Dedifferentiated amniotic fluid mesenchymal stem cell (primary cell): ENCODE data around the gene WNT3A.
"Not testable (repeated sequence)": the region's sequence is repeated elsewhere in the genome, so short reads cannot be mapped to it uniquely, and the experiment has no call there.

Experiments
- DNase-seq: peaks from one replicate; pipeline ENCODE4 v3.0.0-alpha.2; 2016; ENCODE audit errors: extremely low spot score

WNT3A gene, protein sequence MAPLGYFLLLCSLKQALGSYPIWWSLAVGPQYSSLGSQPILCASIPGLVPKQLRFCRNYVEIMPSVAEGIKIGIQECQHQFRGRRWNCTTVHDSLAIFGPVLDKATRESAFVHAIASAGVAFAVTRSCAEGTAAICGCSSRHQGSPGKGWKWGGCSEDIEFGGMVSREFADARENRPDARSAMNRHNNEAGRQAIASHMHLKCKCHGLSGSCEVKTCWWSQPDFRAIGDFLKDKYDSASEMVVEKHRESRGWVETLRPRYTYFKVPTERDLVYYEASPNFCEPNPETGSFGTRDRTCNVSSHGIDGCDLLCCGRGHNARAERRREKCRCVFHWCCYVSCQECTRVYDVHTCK

DNA sequence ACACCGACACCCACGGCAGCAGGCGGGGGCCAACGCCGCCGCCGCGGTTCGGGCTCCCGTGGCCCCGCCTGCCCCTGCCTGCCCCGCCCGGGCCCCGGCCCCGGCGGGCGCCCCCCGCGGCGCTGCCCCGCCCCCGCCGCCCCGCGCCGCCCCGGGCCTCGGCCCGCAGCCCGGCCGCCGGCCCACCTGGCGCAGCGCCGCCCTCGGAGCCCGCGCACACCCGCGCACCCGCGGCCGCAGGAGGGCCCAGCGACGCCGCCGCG lies at the start of gene WNT3A:
TSS of gene WNT3A (plus strand) at position 213 of the 263 bp plus-strand sequence. CDS start 131 bp downstream, outside the sequence.
- no peak for DNase-seq

DNA sequence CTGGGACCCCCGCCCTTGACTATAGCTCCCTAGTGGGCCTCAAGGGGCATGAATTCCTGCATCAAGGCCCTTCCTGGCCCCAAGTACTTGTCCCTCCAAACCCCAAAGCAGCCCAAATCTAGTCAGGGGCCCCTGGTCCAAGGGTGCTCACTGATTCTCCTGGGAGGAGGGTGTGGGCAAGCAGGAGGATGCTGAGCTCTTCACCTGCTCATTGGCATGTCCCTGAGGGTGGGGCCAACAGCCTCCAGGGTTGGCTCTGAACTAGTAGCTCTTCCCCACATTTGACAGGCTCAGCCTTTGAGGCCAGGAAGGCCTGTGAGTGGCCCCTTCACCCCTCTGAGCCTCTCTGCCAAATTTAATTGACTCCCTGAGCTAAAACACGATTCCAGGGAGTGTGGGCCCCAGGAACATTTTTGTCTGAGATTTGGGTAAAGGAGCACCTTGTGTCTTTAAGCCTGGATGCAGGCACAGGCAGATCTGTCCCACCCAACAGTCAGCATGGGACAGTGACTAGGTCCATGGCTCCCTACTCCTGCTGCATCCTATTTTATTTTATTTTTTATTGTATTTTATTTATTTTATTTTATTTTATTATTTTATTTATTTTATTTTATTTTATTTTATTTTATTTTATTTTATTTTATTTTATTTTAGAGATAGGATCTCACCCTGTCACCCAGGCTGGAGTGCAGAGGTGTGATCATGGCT lies 48.0 kb upstream of the WNT3A start:
- no peak for DNase-seq

DNA sequence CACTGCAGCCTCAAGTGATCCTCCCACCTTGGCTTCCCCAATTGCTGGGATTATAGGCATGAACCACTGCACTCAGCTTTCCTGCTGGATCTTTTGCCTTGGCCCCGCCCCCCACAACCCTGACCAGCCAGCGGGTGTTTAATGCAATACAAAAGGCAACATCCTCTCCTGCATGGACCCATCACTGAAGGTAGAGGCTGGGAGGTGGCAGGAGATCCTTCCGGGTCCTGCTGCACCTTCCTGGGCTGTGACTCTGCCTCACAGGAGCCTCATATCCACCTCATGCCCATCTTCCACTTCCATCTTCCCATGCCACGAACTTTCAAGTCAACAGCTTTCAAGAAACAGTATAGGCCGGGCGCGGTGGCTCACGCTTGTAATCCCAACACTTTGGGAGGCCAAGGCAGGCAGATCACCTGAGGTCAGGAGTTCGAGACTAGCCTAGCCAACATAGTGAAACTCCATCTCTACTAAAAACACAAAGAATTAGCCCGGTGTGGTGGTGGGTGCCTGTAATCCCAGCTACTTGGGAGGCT lies 47.4 kb upstream of the WNT3A start:
- no peak for DNase-seq

GRCh38 chr1:227961651-227962466 lies 44.9 kb upstream of the WNT3A start:
- DNase-seq, result peak; percentile 14

DNA sequence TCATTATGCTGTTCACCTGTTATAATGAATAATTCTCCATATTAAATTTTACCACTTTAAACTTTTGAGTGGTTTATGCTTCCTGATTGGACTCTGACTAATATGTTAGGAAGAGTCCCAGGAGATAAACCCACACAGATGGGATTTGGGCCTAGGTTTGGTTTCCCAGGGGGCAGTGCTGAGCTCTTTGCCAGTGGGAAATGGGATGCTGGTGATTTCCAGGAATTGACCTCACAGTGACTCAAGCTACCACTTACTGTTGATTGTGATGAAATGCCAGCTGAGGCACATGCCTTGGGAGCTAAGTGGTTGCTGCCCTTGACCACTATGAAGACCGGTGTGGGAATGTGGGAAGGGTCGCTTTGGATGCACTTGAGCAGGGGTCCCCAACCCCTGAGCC lies 40.1 kb upstream of the WNT3A start:
- not testable (repeated sequence) for DNase-seq

DNA sequence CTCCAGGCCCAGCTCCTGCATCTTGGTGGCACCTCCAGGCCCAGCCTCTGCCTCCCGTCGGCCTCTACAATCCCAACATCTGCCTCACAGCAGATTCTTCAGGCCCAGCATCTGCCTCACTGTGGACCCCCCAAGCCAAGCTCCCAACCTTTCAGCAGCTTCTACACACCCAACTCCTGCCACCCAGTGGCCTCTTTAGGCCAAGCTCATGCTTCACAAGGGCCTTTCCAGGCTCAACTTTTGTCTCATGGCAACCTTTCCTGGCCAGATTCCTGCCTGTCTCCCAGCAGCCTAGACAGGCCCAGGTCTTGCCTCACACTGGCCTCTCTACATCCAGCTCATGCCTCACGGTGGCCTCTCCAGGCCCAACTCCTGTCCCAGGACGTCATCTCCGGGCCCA lies 39.0 kb upstream of the WNT3A start:
- DNase-seq, result not testable (repeated sequence)

GRCh38 chr1:227970076-227970995 lies 36.5 kb upstream of the WNT3A start:
- DNase-seq, result not testable (repeated sequence)

- not testable (repeated sequence) for DNase-seq
These were observed 35.6 kb upstream of the WNT3A start for GRCh38 chr1:227971216-227971615.

GRCh38 chr1:227971643-227972282 lies 35.0 kb upstream of the WNT3A start:
- not testable (repeated sequence) for DNase-seq

DNA sequence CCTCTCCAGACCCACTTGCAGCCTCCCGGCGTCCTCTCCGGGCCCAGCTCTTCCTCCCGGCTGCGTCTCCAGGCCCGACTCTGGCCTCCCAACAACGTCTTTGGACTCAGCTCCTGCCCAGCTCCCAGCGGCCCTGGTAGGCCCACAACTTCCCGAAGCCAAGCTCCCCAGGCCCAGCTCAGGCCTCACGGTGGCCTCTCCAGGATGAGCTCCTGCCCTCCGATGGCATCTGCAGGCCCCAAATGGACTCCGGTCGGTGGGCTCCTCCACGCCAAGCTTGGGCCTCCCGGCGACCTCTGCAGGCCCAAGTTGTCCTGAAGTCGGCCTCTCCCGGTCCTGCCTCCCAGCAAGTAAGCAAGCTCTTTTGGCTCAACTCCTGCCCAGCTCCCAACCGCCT lies 34.5 kb upstream of the WNT3A start:
- not testable (repeated sequence) for DNase-seq

DNA sequence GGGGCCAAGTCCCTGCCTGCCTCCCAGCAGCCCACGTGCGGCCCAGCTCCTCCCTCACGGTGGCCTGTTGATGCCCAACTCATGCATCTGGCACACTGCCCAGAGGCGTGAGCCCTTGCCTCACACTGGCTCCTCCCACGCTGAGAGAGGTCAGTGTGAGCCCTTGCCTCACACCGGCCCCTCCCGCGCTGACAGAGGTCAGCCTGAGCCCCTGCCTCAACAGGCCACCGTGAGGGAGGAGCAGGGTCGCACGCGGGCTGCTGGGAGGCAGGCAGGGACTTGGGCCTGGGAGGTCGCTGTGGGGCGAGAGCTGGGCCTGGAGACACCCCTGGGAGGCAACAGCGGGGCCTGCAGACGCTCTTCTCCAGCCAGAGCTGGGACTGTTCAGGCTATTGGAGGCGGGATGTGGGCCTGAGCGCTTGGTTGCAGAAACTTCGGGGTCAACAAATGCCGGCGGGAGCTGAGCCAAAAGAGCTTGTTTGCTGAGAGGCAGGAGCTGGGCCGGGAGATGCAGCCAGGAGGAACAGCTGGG lies 33.9 kb upstream of the WNT3A start:
- peak; percentile 6 for DNase-seq

DNA sequence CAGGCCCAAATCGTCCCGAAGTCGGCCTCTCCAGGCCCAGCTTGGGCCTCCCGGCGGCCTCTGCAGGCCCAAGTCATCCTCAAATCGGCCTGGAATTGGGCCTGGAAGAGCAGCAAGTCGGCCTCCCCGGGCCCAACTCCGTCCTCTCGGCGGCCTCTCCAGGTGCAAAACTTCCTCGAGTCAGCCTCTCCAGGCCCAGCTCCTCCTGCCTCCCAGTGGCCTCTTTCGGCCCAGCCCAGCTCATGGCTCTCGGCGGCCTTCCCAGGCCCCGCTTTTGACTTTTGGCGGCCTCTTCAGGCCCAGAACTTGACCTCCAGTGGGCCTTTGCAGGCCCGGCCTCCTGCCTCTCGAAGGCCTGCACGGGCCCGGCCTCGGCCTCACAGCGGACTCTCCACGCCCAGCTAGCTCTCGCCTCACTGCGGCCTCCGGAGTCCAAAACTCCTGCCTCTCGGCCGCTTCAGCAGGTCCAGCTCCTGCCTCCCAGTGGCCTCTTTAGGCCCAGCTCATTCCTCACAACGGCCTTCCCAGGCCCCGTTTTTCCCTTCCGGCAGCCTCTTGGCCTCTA lies 33.0 kb upstream of the WNT3A start:
- not testable (repeated sequence) for DNase-seq

GRCh38 chr1:227975583-227976283 lies 31.1 kb upstream of the WNT3A start:
- DNase-seq, result peak; percentile 4

DNA sequence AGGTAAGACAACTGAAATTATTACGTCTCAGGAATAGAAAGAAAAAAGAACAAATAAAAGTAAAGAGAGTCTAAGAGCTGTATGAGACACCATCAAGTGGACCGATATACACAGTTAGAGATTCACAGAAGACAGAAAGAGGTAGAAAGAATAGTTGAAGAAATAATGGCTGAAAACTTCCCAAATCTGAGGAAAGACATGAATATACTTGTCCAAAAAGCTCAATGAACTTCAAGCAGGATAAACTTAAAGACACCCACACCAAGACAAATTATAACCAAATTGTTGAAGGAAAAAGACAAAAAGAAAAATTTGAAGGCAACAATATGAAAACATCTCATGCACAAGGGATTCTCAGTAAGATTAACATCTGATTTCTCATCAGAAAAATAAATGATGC lies 19.6 kb upstream of the WNT3A start:
- no peak for DNase-seq

DNA sequence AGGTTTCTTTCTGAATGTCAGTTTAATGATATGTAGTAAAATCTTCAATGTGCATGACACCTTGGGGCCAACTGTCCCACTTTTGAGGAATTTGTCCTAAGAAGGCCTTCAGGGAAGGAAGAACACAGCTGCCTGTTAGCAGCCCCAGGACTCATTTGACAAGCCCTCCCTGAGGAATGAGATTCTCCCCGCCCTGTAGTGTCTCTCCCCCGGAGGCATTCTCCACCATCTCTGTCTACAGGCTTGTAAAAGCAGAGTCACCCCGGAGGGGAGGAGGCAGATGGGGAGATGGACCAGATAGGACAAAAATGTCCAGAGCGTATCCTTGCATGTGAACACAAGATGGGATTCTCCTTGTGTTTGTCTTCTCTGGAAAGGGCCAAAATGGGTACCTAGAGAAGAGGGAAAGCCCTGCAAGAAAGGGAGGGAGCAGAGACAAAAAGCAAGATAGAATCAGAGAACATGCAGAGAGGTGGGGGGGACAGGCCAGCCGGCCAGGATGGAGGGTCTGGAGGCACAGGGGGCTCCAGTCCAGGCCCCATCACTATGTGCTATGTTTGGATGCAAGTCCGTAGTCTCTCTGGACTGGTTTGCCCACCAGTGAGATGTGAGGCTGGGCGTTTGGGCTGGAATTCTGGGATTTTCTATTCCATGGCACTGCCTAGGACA lies 12.0 kb upstream of the WNT3A start:
- no peak for DNase-seq

DNA sequence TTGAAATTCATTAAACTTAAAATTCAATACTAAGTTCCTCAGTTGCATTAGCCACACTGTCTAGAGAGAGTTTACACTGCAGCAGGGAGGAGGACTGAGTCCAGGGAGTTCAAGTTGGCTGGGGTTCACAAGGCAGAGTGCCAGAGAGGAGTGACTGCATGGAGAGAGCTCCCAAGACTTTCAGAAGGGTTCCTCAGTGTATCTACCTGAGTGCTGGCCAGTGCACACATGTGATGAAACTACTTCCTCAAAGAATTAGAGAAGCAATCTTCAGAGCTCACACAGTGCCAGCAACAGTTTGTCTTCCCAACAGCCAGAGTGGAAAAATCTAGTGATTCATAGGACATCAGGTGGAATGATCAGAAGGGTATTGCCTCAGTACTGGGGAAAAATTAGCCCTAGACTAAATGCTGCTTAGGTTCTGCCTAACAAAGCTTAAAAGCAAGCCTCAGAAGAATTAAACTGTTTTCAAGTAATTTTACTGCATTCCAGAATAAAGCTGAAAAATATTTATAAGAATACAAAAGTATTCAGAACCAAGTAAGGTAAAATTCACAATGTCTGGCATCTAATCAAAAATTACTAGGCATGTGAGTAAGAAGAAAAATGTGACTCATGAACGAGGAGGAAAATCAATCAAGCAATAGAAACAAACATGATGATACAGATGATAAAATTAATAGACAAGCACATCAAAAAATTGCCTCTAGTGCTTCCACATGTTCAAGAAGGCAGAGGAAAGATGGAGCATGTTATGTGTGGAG lies 10.4 kb upstream of the WNT3A start:
- DNase-seq, result no peak

GRCh38 chr1:227998374-227999055 lies 8.3 kb upstream of the WNT3A start:
- no peak for DNase-seq
